HG03280 (cell line): ENCODE data around the gene NOC2L.

Experiments
- ATAC-seq: cut with Tn5 transposase; IDR thresholded peaks from one replicate; pipeline ENCODE4 v1.9.1; 2021; ENCODE audit warnings: mild to moderate bottlenecking, moderate library complexity; ENCODE audit not compliant: unreplicated experiment

NOC2L gene

DNA sequence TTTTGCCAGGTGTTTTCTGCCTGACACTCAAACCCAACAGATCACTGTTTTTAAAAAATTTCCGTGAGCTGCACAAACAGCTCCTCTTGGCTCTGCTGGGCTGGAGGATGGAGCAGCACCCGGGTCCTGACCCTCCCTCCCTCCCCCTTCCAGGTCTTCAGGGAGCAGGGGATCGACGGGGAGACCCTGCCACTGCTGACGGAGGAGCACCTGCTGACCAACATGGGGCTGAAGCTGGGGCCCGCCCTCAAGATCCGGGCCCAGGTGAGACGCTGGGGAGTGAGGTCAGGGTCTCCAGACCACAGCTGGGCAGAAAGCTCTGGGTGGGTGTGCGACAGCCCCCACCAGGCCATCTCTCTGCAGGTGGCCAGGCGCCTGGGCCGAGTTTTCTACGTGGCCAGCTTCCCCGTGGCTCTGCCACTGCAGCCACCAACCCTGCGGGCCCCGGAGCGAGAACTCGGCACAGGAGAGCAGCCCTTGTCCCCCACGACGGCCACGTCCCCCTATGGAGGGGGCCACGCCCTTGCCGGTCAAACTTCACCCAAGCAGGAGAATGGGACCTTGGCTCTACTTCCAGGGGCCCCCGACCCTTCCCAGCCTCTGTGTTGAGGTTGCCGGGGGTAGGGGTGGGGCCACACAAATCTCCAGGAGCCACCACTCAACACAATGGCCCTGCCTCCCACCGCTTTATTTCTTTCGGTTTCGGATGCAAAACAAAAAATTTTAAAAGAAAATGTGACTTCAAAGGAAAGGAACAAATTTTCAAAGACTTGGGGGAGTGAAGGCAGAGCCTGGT is 15.3 kb downstream of the NOC2L start:
- no peak for ATAC-seq

- ATAC-seq = no peak
Observed at GRCh38 chr1:942864-943533, 16.1 kb downstream of the NOC2L start.

DNA sequence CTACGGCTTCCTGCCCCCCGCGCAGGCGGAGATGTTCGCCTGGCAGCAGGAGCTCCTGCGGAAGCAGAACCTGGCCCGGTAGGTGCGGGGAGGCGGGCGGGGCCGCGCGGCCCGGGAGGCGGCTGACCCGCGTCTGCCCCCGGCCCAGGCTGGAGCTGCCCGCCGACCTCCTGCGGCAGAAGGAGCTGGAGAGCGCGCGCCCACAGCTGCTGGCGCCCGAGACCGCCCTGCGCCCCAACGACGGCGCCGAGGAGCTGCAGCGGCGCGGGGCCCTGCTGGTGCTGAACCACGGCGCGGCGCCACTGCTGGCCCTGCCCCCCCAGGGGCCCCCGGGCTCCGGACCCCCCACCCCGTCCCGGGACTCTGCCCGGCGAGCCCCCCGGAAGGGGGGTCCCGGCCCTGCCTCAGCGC is 16.6 kb downstream of the NOC2L start:
- no peak for ATAC-seq

DNA sequence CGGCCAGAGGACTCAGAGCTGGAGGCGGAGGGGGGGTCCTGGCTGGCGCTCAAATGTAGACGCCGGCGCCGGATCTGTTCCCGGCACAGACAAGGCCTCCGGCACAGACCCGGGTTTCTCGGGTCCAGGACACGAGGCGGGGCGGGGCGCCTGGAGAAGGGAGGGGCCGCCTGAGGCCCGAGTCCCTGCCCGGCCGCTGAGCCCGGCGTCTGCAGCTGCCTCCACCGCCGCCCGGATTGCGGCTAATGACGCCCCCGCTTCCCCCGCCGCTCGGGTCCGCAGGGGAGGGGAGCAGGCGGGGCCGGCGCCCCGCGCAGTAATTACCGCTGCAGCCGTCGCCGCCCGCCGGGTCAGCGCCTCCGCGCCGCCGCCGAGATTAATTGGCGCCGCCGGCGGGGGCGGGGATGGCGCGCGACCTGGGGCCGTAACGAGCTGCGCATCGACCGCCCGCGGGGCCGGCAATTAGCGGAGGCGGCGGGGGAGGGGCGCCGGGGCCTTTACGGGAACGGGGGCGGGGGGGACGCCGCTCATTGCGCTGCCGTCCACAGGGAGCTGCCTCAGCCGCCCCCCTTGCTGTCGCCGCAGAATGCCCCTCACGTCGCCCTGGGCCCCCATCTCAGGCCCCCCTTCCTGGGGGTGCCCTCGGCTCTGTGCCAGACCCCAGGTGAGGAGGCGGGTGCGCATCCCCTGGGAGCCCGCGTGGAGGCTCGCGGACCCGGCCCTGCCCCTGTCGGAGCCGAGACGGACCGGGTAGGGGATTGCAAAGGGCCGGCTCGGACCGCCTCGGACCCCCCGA is 17.3 kb downstream of the NOC2L start:
- ATAC-seq = no peak

GRCh38 chr1:941015-941587 is 18.0 kb downstream of the NOC2L start:
- no peak for ATAC-seq

- no peak for ATAC-seq
Observed at GRCh38 chr1:940107-941014, 18.7 kb downstream of the NOC2L start.

DNA sequence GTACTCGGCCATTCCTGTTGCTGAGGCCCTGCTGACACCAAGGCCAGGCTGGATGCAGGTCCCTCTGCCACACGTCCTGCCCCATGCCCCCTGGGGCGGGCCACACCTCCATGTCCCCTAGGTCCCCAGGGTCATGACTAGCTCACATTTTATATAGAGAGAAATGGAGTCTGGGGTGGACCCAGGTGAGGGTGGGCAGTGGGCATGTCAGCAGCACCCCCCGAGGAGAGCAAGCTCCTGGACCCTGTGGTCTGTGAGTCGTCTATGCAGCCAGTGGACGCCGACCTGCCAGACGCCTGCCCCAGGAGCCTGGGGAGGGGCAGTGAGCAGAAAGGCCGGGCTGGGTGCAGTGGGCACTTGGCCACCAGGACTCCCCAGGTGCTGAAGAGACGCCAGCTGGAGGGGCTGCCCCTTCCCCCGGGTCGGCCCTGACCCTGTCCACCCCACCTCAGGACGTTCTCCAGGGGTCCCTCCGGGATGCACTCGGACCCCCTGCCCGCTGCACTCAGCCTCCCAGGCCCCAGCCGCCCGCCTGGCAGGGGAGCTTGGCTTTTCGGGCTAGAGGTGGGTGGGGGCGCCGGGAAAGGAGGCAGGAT is 19.4 kb downstream of the NOC2L start:
- ATAC-seq = no peak

DNA sequence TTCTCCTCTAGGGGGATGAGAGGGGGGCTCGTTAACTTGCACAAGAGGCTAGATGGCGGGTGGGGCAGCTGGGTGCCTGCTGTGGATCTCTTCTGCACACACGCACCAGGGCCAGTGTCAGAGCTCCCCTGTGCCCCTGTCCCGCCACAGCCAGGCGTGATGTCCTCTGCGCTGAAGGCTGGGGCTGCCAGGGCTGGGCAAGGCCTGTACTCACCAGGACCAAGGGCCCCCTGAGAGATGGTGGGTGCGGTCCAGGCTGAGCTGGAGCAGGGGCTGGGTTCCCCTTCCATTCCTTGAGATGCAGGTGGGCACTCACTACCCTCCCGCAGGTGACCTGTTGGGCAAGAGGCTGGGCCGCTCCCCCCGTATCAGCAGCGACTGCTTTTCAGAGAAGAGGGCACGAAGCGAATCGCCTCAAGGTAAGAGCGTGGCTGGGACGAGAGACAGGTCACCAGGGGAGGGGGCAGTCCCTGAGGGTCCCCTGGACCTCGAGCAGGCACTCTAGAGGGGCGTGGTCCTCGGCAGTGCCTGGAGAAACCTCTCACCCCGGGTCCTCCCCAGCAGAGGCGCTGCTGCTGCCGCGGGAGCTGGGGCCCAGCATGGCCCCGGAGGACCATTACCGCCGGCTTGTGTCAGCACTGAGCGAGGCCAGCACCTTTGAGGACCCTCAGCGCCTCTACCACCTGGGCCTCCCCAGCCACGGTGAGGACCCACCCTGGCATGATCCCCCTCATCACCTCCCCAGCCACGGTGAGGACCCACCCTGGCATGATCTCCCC is 20.2 kb downstream of the NOC2L start:
- no peak for ATAC-seq

- no peak for ATAC-seq
Observed at GRCh38 chr1:938088-938683, 20.9 kb downstream of the NOC2L start.

GRCh38 chr1:937521-937920 is 21.5 kb downstream of the NOC2L start:
- ATAC-seq = no peak

DNA sequence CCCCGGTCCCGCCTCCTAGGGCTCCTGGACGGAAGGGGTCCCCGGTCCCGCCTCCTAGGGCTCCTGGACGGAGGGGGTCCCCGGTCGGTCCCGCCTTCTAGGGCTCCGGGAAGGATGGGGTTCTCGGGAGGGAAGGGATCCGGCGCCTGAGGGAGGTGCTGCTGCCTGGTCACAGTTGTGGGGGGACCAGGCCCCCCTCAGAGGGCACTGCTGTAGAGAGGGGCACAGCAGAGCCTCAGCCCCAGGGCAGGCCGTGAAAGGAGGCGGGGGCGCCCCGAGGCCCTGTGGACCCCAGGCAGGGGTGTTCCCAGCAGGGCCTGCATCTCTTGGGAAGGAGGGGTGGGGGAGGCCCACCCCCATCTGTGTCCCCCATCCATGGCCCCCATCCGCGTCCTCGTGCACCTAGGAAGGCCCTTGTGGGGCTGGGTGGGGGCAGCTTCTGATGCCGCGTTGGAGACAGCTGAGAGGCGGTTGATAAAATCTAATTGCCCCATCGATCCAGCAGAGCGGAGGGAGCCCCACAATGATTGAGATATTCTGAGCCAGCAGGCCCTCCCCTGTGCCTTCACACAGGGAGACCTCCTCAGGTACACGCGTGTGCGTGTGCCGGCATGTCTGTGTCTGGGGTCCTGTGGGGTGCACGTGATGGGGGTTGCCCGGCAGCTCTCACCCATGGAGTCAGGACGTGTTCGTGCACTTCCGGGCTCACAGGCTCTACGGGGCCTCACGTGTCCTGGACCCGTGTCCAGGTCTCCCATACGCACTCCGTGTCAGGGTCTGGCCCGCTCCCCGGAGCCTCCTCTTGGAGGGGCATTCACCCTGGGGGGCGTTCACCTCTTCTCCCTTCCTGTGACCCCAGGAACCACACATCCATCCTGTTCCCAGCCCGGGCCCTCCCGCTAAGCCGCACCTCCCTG is 22.4 kb downstream of the NOC2L start:
- no peak for ATAC-seq

DNA sequence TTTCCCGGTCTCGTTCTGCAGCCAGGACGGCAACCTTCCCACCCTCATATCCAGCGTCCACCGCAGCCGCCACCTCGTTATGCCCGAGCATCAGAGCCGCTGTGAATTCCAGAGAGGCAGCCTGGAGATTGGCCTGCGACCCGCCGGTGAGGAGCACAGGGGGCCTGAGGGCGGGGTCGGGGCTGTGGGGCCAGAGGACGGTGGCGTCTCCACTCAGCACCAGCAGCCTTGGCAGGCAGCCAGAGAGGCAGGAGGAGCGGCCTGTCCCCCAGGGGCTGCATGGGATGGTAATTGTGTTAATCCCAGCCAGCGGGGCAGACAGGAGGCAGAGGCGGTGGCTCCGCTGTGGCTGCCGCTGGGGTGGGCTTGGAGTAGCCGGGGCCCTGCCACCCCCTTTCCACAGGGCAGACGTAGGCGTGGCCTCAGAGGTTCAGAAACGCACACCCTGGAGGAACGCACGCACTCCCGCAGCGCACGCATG is 23.3 kb downstream of the NOC2L start:
- ATAC-seq = no peak

DNA sequence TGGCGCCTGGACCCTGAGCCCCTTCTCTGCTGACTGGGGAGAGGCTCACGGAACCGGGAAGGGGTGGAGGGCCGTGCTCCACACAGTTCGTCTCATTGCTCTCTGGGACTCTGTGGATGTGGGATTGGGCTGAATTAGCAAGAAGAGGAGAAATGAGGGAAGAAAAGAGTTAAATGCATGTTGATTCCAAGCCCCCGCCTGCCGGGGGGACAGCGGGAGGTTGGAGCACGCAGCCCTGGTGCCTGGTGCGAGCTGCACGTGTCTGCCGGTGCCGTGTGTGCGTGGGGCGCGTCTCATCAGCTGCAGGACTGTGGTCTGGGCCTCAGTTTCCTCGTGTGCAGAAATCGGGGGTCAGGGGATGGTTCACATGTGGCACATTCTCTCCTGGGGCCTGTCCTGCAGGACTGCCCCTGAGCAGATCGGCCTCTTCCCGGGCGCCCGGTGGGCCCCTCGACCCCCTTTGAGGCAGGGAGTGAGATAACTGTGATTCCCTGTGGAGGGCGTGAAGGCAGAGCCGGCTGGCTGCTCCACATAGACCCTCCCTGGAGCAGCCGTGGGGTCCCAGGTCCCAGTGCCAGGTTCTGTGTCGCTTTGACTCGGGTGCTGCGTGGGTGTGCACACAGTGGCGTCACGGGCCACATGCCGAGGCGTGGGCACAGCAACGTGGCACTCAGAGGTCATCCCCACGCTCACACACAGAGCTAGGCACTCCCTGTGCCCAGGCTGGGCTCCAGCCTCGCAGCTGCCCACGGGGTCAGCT is 23.9 kb downstream of the NOC2L start:
- no peak for ATAC-seq

DNA sequence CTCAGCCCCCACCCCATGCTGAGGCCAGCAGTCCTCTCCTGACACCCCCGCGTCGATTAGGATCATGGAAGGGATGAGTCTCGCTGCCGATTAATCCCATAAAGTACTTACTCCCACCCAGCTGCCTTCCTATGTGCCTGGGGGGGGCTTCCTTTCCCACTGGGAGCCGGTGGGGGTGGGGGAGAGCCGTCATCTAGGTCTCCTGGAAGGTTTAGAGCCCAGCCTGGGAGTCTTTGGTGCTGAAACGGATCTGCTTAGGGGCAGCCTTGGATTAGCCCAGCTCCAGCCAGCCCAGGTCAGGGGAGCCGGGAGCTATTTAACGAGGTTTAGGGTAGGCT is 25.5 kb downstream of the NOC2L start:
- no peak for ATAC-seq

- ATAC-seq = no peak
Observed at GRCh38 chr1:932776-933602, 26.1 kb downstream of the NOC2L start.

- no peak for ATAC-seq
Observed at GRCh38 chr1:932173-932510, 26.9 kb downstream of the NOC2L start.
